ENCODE results near the gene SLC2A4RG. TPM values are rescaled to one million over a fixed set of nuclear protein-coding genes. Genes with fewer than 3 reads are reported as not detected.

The SLC2A4RG gene
- total and polyA plus RNA-seq, 5 experiments from 2014 or later, result 3.8 to 134 (median 4.8) TPM

DNA sequence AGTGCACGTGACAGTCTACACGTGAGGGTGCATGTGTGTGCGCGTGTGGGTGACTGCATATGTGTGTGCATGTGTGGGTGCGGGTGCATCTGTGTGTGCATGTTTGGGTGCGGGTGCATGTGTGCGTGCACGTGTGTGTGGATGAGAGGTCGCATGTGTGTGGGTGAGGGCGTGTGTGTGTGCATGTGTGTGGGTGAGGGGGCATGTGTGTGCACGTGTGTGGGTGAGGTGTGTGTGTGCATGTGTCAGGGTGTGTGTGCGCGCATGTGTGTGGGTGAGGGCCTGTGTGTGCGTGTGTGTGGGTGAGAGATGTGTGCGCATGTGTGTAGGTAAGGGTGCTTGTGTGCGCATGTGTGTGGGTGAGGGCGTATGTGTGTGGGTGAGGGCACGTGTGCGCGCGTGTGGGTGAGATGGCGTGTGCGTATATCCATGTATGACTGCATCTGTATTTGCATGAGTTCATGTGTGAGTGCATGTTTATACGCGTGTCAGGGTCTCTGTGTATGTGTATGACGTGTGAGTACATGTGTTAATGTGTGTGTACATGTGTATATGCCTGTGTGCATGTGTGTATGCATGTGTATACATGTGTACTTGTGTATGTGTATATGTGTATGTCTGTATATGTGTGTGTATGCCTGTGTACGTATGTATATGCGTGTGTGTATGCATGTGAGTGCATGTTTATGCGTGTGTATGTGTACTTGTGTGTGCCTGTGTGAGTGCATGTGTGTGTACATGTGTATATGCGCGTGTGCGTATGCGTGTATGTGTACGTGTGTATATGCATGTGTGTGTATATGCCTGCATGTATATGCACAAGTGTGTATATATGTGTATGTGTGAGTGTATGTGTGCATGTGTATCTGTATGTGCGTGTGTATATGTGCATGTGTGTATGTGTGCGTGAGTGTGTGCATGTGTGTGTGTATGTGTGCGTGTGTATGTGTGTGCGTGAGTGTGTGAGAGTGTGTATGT, 7.2 kb upstream of the SLC2A4RG start:
- Mint-ChIP-seq H3K27me3 (no peaks in the 10 kb centered on the region), H3K4me1 (peaks cover 29 to 44% (median 35%) of the 10 kb centered on the region in 4 donors), H3K4me3 (no peak overlapping the region), H3K27ac (no peak overlapping the region), H3K36me3 (peaks cover 0 to 22% (median 10%) of the 10 kb centered on the region in 3 donors), H3K9me3 (peaks cover 0 to 3% (median 0%) of the 10 kb centered on the region in 9 donors)
- ATAC-seq, result no peak
- POLR2A ChIA-PET, result interaction anchor here (0.9 to 1.5 kb wide), 2 partner anchors 9 to 105 kb away, joined by 4 to 7 read pairs; partner anchors contain the start of gene GMEB2
- DNase-seq, result peak in 1 of 10 donors; percentile 11

DNA sequence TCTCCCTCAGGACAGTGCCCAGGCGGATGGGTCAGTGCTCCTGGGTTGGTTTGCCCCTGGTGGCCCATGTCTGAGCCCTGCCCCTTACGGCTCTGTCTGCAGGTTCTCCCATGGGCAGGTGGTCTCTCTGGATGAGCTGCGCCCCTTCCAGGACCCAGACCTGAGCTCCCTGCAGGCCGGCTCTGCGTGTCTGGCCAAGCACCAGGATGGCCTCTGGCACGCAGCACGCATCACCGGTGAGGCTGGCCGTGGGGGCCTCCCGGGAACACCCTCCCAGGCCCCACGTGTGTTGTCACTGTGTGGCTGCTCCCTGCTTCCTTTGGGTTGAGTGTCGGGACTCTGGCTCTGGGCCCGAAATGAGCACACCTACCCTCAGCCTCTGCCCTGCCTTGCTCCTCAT, 6.5 kb upstream of the SLC2A4RG start:
- DNase-seq (no peak), ATAC-seq (no peak)
- peaks cover 29 to 37% (median 32%) of the 10 kb centered on the region in 4 donors for H3K4me1 Mint-ChIP-seq
- POLR2A ChIA-PET, result interaction anchor here (0.9 to 10.0 kb wide), 3 partner anchors 10 to 106 kb away, joined by 4 to 137 read pairs (median 7); partner anchors contain the start of gene GMEB2
- H3K36me3 Mint-ChIP-seq, result peaks cover 0 to 19% (median 8%) of the 10 kb centered on the region in 3 donors
- peak overlapping the region in 1 of 10 donors; percentile 63 for H3K27ac Mint-ChIP-seq
- no peaks in the 10 kb centered on the region for H3K27me3 Mint-ChIP-seq
- H3K4me3 Mint-ChIP-seq, result no peak overlapping the region
- peaks cover 0 to 3% (median 0%) of the 10 kb centered on the region in 9 donors for H3K9me3 Mint-ChIP-seq

DNA sequence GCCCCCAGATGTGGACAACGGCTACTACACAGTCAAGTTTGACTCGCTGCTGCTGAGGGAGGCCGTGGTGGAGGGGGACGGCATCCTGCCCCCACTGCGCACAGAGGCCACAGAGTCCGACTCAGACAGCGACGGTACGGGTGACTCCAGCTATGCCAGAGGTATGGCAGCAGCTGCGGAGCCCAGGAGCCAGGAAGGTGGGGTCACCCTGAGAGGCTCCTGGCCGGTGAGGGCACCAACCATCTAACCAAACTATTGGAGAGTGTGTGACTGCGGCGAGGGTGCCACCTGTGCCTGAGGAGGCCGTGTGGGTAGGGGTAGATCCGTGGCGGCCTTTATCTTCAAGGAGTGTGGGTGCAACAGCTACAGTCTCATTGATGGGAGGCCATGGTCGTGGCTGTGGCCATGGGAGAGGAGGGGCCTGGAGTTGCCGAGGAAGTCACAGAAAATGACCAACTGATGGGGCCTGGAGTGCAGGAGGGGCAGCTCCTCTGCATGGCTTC, 5.9 kb upstream of the SLC2A4RG start:
- POLR2A ChIA-PET, result interaction anchor here (0.6 to 10.0 kb wide), 5 partner anchors 10 to 195 kb away, joined by 3 to 137 read pairs (median 4); partner anchors contain the start of gene GMEB2
- no peak for DNase-seq
- H3K4me3 Mint-ChIP-seq, result peak overlapping the region in 7 of 10 donors; percentile 19 to 69 (median 43)
- H3K27me3 Mint-ChIP-seq, result no peaks in the 10 kb centered on the region
- peaks cover 0 to 19% (median 5%) of the 10 kb centered on the region in 3 donors for H3K36me3 Mint-ChIP-seq
- H3K9me3 Mint-ChIP-seq, result no peaks in the 10 kb centered on the region
- no peak for ATAC-seq
- H3K27ac Mint-ChIP-seq, result peak overlapping the region in 8 of 10 donors; percentile 51 to 92 (median 74)
- peaks cover 24 to 32% (median 29%) of the 10 kb centered on the region in 4 donors for H3K4me1 Mint-ChIP-seq

DNA sequence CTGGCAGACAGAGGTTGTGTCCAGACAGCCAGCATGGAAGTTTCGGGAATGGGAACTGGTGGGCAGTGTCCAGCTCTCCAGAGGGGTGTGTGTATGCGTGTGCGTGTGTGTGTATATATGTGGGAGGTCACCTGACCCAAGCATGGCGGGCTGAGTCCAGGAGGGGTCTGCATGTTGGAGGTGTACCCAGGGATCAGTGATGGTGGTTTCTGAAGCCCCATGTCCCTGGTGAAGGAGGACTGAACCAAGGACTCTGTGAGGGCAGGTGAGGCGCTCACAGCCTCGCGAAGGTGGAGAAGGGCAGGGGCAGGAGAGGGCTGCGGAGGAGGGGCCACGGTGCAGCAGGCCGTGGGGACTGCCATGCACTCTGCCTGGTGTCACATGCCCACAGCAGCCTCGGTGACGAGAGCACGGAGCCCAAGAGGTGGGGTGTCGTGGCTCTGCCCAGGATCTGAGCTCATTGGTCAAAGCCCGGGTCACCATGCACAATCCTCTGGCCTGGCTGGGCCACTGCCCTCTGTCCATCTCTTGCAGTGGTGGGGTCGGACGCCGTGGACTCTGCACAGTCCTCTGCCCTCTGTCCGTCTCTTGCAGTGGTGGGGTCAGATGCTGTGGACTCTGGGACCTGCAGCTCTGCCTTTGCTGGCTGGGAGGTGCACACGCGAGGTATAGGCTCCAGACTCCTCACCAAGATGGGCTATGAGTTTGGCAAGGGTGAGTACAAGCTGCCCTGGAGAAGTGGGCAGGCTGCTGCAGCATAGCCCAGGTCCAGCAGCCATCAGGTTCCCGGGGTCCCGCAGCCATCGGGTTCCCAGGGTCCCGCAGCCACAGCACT, 5.2 kb upstream of the SLC2A4RG start:
- Mint-ChIP-seq H3K4me3 (peak overlapping the region in 7 of 10 donors; percentile 4 to 49 (median 41)), H3K9me3 (no peaks in the 10 kb centered on the region), H3K4me1 (peaks cover 22 to 30% (median 29%) of the 10 kb centered on the region in 4 donors), H3K27ac (peak overlapping the region in 8 of 10 donors; percentile 51 to 92 (median 74)), H3K27me3 (no peaks in the 10 kb centered on the region), H3K36me3 (peaks cover 0 to 19% (median 3%) of the 10 kb centered on the region in 3 donors)
- ATAC-seq (no peak), DNase-seq (no peak)
- POLR2A ChIA-PET, result interaction anchor here (0.5 to 10.0 kb wide), 6 partner anchors 10 to 196 kb away, joined by 3 to 162 read pairs (median 6); partner anchors contain the start of genes ARFRP1 and ZGPAT

DNA sequence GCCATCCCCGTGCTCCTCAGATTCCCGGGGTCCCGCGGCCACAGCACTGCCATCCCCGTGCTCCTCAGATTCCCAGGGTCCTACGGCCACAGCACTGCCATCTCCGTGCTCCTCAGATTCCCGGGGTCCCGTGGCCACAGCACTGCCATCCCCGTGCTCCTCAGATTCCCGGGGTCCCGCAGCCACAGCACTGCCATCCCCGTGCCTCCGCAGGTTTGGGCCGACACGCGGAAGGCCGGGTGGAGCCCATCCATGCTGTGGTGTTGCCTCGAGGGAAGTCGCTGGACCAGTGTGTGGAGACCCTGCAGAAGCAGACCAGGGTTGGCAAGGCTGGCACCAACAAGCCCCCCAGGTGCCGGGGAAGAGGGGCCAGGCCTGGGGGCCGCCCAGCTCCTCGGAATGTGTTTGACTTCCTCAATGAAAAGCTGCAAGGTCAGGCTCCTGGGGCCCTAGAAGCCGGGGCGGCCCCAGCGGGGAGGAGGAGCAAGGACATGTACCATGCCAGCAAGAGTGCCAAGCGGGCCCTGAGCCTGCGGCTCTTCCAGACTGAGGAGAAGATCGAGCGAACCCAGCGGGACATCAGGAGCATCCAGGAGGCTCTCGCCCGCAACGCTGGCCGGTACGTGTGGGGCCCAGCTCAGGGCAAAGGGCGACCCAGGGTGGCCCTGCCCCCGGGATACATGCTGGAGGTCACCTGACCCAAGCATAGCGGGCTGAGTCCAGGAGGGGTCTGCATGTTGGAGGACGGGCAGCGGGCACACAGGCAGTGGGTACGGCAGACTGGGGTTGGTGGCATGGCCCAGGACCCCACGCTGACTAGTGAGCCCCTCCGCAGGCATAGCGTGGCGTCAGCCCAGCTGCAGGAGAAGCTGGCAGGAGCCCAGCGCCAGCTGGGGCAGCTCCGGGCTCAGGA, 4.4 kb upstream of the SLC2A4RG start:
- POLR2A ChIA-PET, result interaction anchor here (0.5 to 10.0 kb wide), 16 partner anchors 10 to 520 kb away, joined by 3 to 162 read pairs (median 12); partner anchors contain the start of genes ARFRP1, GMEB2, PPDPF and PTK6
- Mint-ChIP-seq H3K27me3 (no peaks in the 10 kb centered on the region), H3K4me1 (peaks cover 19 to 30% (median 29%) of the 10 kb centered on the region in 4 donors), H3K4me3 (peak overlapping the region in 8 of 10 donors; percentile 83 to 95 (median 90)), H3K27ac (peak overlapping the region in 8 of 10 donors; percentile 88 to 97 (median 94)), H3K9me3 (no peaks in the 10 kb centered on the region), H3K36me3 (peaks cover 0 to 16% (median 0%) of the 10 kb centered on the region in 3 donors)
- DNase-seq (no peak), ATAC-seq (no peak)

DNA sequence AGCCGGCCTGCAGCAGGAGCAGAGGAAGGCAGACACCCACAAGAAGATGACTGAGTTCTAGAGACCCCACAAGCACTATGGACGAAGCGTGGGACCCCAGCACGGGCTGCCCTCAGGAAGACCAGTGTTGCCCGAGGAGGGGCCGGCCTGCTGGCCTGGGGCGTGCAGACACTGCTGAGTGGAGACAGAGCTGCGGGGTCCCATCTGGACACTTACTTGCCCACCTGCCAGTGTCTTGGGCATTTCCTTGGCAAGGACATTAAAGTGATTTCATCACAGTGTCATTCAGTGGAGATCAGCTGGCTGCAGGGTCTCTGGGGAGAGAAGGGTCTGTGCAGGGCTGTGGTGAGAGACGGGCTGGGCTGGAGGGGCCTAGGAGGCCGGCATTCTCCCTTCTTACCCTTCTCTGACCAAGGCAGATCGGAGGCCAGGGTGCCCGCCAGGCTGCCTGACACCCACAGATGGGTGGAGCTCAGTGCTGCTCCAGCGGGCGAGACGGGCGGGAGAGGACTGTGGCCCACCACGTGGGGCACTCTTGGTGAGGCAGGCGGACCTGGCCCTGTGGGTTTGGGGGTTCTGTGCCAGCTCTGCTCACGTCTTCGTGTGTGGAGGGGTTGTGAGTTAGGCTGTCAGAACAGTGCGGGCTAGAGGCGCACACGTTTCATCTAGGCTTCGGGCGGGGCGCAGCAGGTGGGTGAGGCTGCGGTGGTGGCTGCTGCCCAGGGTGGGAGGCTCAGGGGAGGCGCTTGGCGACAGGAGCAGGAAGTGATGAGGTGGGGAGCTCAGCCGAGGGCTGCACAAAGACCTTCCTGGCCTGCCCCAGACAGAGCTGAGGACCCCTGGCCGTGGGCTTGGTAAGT, 3.5 kb upstream of the SLC2A4RG start, which contains the start of gene LIME1:
LIME1 (plus strand) TSS at position 806 of the 860 bp plus-strand sequence. CDS start 886 bp downstream, outside the sequence.
- H3K9me3 Mint-ChIP-seq, result no peaks in the 10 kb centered on the region
- POLR2A ChIA-PET, result interaction anchor here (0.5 to 10.0 kb wide), 35 partner anchors 8 to 519 kb away, joined by 3 to 162 read pairs (median 5); partner anchors contain the start of genes ARFRP1, GMEB2, PPDPF and PRPF6
- DNase-seq (peak; percentile 71 to 93 (median 88)), ATAC-seq (peak; percentile 67 to 79)
- H3K4me3 Mint-ChIP-seq, result peak within 1 kb of the TSS; percentile 83 to 95 (median 90)
- no peaks in the 10 kb centered on the region for H3K27me3 Mint-ChIP-seq
- H3K4me1 Mint-ChIP-seq, result peaks cover 17 to 30% (median 29%) of the 10 kb centered on the region in 4 donors
- peaks cover 0 to 14% (median 0%) of the 10 kb centered on the region in 3 donors for H3K36me3 Mint-ChIP-seq
- peak within 1 kb of the TSS; percentile 81 to 97 (median 94) for H3K27ac Mint-ChIP-seq

DNA sequence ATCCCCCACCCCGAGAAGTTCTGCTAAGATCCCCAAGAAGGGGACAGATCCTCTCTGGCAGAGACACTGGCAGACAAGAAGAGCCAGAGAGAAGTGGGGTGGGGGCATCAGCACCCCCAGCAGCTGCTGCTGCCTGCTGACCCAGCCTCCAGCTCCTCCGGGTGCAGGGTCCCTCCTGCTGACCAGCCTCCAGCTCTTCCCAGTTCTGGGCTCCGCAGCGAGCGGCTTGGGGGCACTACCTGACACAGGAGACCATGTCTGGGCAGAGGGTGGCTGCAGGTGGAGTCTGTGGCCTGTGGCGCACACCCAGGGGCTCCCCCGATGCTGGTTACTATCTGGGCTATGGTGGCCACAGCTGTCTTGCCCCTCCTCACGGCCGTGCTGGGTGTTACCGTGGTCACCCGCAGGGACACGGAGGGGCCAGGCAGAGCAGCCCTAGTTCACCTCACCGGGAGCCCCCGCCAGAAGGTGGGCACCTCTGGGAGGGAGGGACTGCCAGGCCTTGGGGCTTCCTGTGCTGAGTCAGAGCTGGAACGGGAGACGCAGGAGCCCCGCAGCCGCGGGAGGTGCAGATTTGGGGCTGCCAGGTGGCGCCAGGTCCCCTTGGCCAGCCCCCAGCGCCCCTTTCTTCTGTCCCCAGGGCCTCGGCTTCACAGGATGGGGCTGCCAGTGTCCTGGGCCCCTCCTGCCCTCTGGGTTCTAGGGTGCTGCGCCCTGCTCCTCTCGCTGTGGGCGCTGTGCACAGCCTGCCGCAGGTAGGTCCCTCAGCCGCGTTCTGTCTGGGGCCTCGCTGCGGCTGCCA, 2.5 kb upstream of the SLC2A4RG start:
- POLR2A ChIA-PET, result interaction anchor here (0.5 to 10.0 kb wide), 35 partner anchors 8 to 321 kb away, joined by 3 to 162 read pairs (median 6); partner anchors contain the start of genes ARFRP1, GMEB2, PPDPF and PRPF6
- no peaks in the 10 kb centered on the region for H3K9me3 Mint-ChIP-seq
- peak overlapping the region; percentile 81 to 97 (median 94) for H3K27ac Mint-ChIP-seq
- H3K4me3 Mint-ChIP-seq, result peak overlapping the region; percentile 83 to 95 (median 90)
- peaks cover 17 to 30% (median 29%) of the 10 kb centered on the region in 4 donors for H3K4me1 Mint-ChIP-seq
- H3K27me3 Mint-ChIP-seq, result no peaks in the 10 kb centered on the region
- DNase-seq (peak; percentile 45 to 81 (median 64)), ATAC-seq (peak; percentile 37 to 42)
- peaks cover 0 to 16% (median 0%) of the 10 kb centered on the region in 3 donors for H3K36me3 Mint-ChIP-seq

DNA sequence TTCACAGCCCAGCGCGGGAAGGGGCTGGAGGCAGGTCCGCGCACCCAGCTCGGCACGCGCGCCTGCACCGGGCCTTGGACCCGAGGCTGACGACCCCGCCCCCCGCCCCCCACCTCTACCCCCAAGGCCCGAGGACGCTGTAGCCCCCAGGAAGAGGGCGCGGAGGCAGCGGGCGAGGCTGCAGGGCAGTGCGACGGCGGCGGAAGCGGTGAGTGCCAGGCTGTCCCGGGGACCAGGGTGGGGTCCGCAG, 2.0 kb upstream of the SLC2A4RG start:
- DNase-seq (no peak), ATAC-seq (no peak)
- Mint-ChIP-seq H3K36me3 (peaks cover 0 to 16% (median 0%) of the 10 kb centered on the region in 3 donors), H3K4me1 (peaks cover 17 to 30% (median 29%) of the 10 kb centered on the region in 4 donors), H3K4me3 (peak overlapping the region; percentile 83 to 95 (median 90)), H3K27me3 (no peaks in the 10 kb centered on the region), H3K9me3 (no peaks in the 10 kb centered on the region), H3K27ac (peak overlapping the region in 2 of 10 donors; percentile 89 to 95)
- POLR2A ChIA-PET, result interaction anchor here (1.1 to 10.0 kb wide), 20 partner anchors 10 to 219 kb away, joined by 3 to 162 read pairs (median 10); partner anchors contain the start of genes ARFRP1, GMEB2, PPDPF and RTEL1

DNA sequence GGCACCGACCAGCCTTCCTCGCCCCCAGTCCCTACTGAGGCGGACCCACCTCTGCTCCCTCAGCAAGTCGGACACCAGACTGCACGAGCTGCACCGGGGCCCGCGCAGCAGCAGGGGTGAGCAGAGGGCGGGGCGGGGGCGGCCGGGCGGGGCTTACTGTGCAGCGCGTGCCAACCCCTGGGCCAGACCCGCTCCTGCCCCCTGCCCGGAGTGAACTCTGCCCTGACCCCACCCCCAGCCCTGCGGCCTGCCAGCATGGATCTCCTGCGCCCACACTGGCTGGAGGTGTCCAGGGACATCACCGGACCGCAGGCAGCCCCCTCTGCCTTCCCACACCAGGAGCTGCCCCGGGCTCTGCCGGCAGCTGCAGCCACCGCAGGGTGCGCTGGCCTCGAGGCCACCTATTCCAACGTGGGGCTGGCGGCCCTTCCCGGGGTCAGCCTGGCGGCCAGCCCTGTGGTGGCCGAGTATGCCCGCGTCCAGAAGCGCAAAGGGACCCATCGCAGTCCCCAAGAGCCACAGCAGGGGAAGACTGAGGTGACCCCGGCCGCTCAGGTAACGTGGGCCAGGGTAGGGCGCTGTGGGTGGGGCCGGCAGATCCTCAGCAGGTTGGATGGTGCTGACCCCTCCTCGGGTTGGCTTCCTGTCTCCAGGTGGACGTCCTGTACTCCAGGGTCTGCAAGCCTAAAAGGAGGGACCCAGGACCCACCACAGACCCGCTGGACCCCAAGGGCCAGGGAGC, 1.5 kb upstream of the SLC2A4RG start:
- Mint-ChIP-seq H3K36me3 (peaks cover 0 to 17% (median 0%) of the 10 kb centered on the region in 3 donors), H3K4me3 (peak overlapping the region; percentile 14 to 95 (median 60)), H3K9me3 (no peaks in the 10 kb centered on the region), H3K4me1 (peaks cover 17 to 30% (median 29%) of the 10 kb centered on the region in 4 donors), H3K27me3 (no peaks in the 10 kb centered on the region), H3K27ac (peak overlapping the region in 5 of 10 donors; percentile 27 to 67 (median 41))
- POLR2A ChIA-PET, result interaction anchor here (0.9 to 10.0 kb wide), 15 partner anchors 10 to 215 kb away, joined by 3 to 162 read pairs (median 10); partner anchors contain the start of genes ARFRP1, GMEB2, STMN3 and TPD52L2
- ATAC-seq (peak in 1 of 2 donors; percentile 12), DNase-seq (peak in 7 of 10 donors; percentile 22 to 64 (median 53))
